Stimulated activated CD8-positive, alpha-beta memory T cell treated with anti-CD3 and anti-CD28 coated beads, Interleukin-4, amount 100 ng/mL, for 48 hours (primary cell): Measurements from ENCODE around the gene CPNE5.
A peak's percentile ranks its signal among the peaks of the same experiment; 100 is the strongest.

Experiments
- DNase-seq: peaks from one replicate; pipeline ENCODE4 v3.0.0-alpha.2; 2020

The CPNE5 gene

DNA sequence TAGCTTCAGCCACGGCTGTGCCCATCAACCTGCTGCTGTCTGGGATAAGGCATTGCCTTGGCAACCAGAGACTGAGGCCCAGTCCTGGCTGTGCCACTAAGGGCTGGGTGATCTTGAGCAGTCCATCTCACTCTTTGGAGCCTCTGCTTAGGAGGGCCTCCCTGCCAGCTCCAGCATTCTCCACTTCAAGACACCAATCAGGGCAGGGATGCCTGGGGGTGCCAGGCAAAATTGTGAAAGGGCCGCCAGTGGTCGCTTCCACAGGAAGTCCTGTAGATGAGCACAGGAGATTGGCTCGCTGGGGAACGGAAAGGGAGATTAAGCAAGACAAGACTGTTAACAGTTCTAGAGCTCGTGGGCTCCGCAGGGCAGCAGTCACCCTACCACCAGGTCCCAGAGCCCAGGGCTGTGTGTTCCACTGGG, 141.8 kb downstream of the CPNE5 start, which contains the start of gene RAB44:
Gene RAB44 (plus strand): TSS at position 346 of the 423 bp plus-strand sequence. CDS start 6,410 bp downstream, outside the sequence.
- no peak for DNase-seq

DNA sequence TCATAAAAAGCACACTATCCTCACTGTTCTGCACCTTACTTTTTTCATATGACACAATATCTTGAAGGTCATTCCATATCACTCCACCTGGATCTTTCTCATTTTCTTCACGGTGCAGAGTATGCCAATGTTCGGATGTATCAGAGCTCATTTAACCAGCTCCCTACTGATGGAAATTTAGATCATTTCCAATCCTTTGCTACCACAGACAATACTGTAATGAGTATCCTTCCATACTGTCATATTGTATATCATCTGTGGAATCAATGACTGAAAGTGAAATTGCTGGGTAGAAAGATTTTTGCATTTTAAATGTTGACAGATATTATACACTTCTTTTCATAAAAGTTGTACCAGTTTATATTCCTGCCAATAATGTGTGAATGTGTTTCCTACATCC, 143.8 kb downstream of the CPNE5 start:
- no peak for DNase-seq

DNA sequence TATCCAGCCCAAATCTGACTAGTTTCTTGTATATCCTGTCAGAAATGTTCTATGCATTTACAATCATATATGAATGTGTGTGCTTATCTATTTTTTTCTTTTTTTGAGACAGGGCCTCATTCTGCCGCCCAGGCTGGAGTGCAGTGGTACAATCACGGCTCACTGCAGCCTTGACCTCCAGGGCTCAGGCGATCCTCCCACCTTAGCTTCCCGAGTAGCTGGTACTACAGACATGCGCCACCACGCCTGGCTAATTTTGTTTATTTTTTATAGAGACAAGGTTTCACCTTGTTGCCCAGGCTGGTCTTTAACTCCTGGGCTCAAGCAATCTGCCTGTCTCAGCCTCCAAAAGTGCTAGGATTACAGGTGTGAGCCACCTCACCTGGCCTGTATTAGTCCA, 144.6 kb downstream of the CPNE5 start:
- no peak for DNase-seq

DNA sequence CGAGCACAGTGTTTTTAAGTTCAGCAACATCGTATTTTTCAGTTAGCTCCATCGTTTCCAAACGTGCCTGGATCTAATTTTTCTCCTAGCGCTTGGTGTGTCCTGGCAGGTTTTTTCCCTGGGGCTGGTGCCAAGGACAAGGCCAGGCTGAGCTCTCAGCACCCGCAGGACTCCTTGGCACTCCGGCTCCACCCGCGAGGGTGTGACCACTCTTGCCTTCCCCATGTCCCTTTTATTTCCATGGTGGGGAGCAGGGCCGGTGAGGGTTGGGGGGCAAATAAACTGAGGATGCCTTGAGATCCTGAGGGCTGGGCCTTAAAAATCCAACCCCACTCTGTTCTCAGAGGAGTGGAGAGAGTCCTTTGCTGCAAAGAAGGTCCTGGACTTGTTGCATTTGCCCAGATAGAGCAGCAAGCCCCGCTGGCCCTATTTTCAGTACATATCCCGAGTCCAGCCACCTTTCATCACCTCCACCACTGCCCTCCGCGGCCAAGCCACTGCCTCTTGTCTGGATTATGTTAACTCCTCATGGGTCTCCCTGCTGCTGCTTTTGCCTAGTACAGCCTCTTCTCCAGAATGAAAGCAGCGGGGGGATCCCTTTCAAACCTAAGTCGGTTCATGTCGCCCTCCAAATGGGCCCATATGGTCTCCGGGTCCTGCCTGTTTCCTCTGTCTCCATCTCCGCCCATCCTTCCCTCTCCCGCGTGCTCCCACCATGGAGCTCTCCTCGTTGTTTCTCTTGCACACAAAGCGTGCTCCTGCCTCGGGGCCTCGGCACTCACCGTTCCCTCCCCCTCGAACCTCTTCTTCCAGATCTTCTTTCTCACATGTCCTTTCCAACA, 146.2 kb downstream of the CPNE5 start:
- peak; percentile 12 for DNase-seq

DNA sequence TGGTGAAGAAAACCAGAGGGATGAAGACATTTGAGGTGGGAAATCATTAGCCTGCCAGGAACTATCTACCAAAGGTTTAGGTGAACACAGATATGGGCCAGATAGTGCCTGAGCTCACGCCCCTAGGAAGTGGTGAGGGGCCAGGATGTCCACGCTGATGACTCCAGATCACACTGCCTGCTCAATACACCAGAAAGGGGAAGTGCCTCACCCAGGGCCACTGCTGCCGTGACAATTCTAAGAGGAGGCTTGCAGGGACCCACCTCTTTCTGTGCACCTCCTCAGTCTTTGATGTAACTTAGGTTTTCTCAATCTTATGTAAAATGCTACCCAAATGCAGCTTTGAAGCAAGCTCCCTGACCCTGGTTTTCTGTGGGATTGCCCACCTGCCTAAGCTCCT, 147.0 kb downstream of the CPNE5 start:
- no peak for DNase-seq

DNA sequence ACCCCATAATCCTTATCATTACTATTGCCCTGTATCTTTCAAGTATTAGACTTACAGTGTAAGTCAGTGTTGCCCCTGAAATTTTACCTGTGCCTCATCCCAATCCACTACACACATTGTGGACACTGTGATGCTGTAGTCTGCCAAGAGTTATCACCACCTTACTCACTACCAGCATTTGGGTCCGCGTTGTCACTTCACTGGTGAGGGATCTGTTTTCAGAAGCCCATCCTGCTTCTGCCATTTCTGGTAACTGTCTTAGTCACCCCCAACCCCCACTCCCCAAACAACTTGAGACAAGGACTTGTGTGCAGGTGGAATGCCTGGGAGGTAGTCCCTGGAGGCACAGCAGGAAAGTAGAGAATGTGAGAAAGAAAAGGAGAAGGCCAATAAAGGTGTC, 147.6 kb downstream of the CPNE5 start:
- DNase-seq, result no peak

DNA sequence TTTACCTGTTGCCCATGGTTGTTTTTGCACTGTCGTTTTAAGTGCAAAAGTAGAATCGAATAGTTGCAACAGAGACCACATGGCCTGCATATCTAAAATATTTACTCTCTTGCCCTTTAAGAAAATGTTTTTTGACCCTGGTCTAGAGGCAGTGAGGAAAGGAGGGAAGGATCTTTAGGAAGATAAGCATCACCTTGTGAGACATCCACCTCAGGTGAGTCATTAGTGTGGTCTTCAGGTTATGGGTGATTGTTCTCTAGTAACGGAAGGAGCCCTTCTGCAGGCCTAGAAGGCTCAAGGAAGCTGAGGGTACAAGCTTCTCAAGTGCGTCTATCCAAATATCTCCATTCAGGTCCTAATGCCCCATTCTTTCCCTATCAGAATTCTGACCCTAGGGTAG, 148.2 kb downstream of the CPNE5 start:
- no peak for DNase-seq
